ENCODE measurements around the gene LYRM4. TPM values are rescaled to one million over a fixed set of nuclear protein-coding genes. Genes with fewer than 3 reads are reported as not detected.

Gene LYRM4
- total and polyA plus RNA-seq, 9 of the 15 experiments (the other 6 are each of a cell fraction or from before 2014, with no cell fraction given): 24.2 to 69.4 (median 41.8) TPM

DNA sequence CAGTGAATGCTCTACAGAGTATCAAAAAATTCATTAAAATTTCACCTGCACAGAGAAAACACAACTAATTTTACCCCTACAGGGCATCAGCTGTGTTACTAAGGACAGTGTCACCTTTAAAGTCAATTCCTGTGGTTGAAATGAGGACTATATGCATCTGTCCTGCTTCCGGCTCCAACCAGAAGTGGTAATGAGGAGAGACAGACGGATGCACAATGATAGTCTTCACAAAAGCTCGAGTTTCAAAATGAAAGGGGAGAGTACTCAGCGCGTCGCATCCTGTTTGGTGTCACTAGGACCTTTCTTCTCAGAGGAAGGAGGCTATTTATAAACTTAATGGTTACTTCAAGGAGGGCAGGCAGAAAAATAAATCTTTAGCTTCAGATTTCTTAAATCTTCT is 86.5 kb downstream of the LYRM4 start:
- DNase-seq (ENCODE audit: extremely low read depth in 1 of 4, low spot score in 3 of 4) (no peak), FAIRE-seq (no peak), ATAC-seq (no peak)
- H3K9me3 ChIP-seq (replicated peaks; ENCODE audit: control insufficient read depth, insufficient read depth, low read depth, low read length): no peaks in the 10 kb centered on the region
- TF ChIP-seq, protein P1, sequence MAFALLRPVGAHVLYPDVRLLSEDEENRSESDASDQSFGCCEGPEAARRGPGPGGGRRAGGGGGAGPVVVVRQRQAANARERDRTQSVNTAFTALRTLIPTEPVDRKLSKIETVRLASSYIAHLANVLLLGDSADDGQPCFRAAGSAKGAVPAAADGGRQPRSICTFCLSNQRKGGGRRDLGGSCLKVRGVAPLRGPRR (CRISPR knock-in tag; IDR thresholded peaks at IDR 0.05): no peak
- no peak for TF ChIP-seq LEF1 (IDR thresholded peaks at IDR 0.05)
- TF ChIP-seq DIDO1 (tag; IDR thresholded peaks at IDR 0.05; ENCODE audit: low read depth): no peak
- TF ChIP-seq SRSF3 (IDR thresholded peaks at IDR 0.05; ENCODE audit: insufficient read depth, low read length): no peak
- TF ChIP-seq FOXK2 (conservative IDR thresholded peaks at IDR 0.05 in 1 of 2, IDR thresholded peaks at IDR 0.05 in 1 of 2; ENCODE audit: low read depth in 2 of 2): no peak
- no peak for TF ChIP-seq RBBP5 (IDR thresholded peaks at IDR 0.05; ENCODE audit: borderline replicate concordance, insufficient read depth, low read length, poor library complexity, severe bottlenecking)
- no peak for TF ChIP-seq PML (IDR thresholded peaks at IDR 0.05; ENCODE audit: low read length)
- no peak for TF ChIP-seq CBFB (CRISPR knock-in tag; IDR thresholded peaks at IDR 0.05)
- no peak for TF ChIP-seq NONO (IDR thresholded peaks at IDR 0.05; ENCODE audit: low read depth in 2 of 2, low read length in 1 of 2)
- no peak for TF ChIP-seq ZNF184 (CRISPR knock-in tag; IDR thresholded peaks at IDR 0.05)
- no peak for TF ChIP-seq ZNF79 (CRISPR knock-in tag; IDR thresholded peaks at IDR 0.05; ENCODE audit: low read depth)
- TF ChIP-seq CCAR2 (IDR thresholded peaks at IDR 0.05; ENCODE audit: low read depth, low read length): no peak
- TF ChIP-seq, protein P2, sequence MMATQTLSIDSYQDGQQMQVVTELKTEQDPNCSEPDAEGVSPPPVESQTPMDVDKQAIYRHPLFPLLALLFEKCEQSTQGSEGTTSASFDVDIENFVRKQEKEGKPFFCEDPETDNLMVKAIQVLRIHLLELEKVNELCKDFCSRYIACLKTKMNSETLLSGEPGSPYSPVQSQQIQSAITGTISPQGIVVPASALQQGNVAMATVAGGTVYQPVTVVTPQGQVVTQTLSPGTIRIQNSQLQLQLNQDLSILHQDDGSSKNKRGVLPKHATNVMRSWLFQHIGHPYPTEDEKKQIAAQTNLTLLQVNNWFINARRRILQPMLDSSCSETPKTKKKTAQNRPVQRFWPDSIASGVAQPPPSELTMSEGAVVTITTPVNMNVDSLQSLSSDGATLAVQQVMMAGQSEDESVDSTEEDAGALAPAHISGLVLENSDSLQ (IDR thresholded peaks at IDR 0.05): no peak
- TF ChIP-seq CSDE1 (IDR thresholded peaks at IDR 0.05): no peak
- H3K4me1 ChIP-seq (replicated peaks in 1 of 2; ENCODE audit: control insufficient read depth in 2 of 2, insufficient read depth in 2 of 2, low read length in 2 of 2): no peaks in the 10 kb centered on the region
- no peaks in the 10 kb centered on the region for H4K20me1 ChIP-seq (replicated peaks; ENCODE audit: control insufficient read depth, insufficient read depth, low read length)
- H3K4me2 ChIP-seq (ENCODE audit: insufficient read depth, low read length): no peak overlapping the region
- 0 out of 3 replicates have a peak, but pooled peaks cover 2% of the 10 kb centered on the region for H3K36me3 ChIP-seq (ENCODE audit: control insufficient read depth, insufficient read depth, low read length)
- 88% methylated on average over 6 of the region's 6 CpGs for WGBS (ENCODE audit: insufficient coverage, low coverage, missing lambda C conversion rate)
- no peaks in the 10 kb centered on the region for H3K9me1 ChIP-seq (ENCODE audit: control insufficient read depth, insufficient read depth, low read length)
- H3K79me2 ChIP-seq (ENCODE audit: control insufficient read depth, insufficient read depth, low read length): no peaks in the 10 kb centered on the region
- no TSS peak for BruUV-seq (replicated peaks)
- H3K27me3 ChIP-seq (ENCODE audit: control insufficient read depth in 2 of 2, insufficient read depth in 2 of 2, low read length in 2 of 2): no peaks in the 10 kb centered on the region
- H2AFZ ChIP-seq (ENCODE audit: low read depth, low read length): no peak overlapping the region
- CTCF ChIA-PET (ENCODE audit: low intra/inter-chr PET ratio): interaction anchor here (1.4 kb wide), 1 partner anchor 224 kb away, joined by 3 read pairs; no protein-coding TSS in a partner anchor
- POLR2A ChIA-PET: interaction anchor here (0.8 to 1.6 kb wide), 3 partner anchors 30 to 440 kb away, joined by 3 to 4 read pairs (median 4); no protein-coding TSS in a partner anchor
- H3K4me3 ChIP-seq: no peak overlapping the region
- no peak overlapping the region for H3K9ac ChIP-seq (ENCODE audit: insufficient read depth in 1 of 2, low read depth in 2 of 2, low read length in 2 of 2)
- in situ Hi-C loops (cut with MboI) (no loop called here), intact Hi-C loops (cut with micrococcal nuclease) (no loop called here)
- H3K27ac ChIP-seq (ENCODE audit: extremely low read depth, low read depth, low read length): no peak overlapping the region

Measured in K562 (cell line).